ENCODE results near the gene RELA.
"Not testable (repeated sequence)": the region's sequence is repeated elsewhere in the genome, so short reads cannot be mapped to it uniquely, and the experiment has no call there.

Gene RELA

DNA sequence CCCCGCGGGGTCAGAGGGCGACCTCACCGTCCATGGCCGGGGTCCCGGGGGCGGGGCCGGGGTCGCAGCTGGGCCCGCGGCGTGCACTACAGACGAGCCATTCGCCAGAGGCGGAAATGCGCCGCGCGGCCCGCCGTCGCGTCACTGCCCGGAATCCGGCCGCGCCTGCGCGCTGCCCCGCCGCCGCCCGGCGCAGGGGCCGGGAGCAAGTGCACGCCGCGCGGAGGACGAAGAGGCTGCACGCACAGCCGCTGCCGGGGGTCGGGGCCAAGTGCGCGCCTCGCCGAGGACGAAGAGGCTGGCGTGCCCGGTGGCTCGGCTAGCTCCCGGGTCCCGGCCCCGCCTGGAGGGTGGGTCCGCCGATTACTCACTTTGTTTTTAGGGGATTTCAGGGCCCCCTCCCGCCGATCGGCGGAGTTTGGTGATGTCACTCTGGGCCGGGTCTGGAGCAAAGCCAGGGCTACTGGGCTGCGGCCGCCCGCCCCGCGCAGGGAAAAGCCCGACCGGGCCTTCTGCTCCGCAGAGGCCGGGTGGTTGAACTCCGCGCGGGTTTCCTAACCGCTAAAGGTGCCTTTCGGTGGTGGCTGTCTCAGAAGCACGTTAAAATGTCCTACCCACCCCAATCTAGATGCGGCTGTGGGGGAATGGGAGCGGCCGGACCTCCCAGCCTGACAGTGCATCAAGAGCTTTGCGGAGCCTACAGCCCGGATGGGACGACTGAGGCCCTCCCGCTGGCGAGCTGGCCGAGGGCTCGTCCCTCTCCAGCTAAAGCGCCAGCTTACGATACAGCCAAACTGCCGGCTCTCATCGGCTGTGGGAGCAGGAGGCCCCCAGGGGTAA, at the start of gene RELA:
Gene RELA (minus strand): TSS at position 118 of the 840 bp plus-strand sequence. CDS start 84 bp downstream, at position 34.
- DNase-seq (ENCODE audit: low read depth, low spot score), result peak; percentile 96
- peak within 1 kb of the TSS; percentile 72 for H3K4me3 ChIP-seq (ENCODE audit: low read depth, low read length)
- in situ Hi-C loops (cut with HindIII; ENCODE audit: low sequenced_read_pairs), result no loop called here

GRCh38 chr11:65711785-65712632, 49.3 kb upstream of the RELA start, which contains the start of gene KAT5:
Gene KAT5 (plus strand): TSS chr11:65712252. CDS start chr11:65712268, 16 bp downstream.
- peak within 1 kb of the TSS; percentile 83 for H3K4me3 ChIP-seq (ENCODE audit: low read depth, low read length)
- in situ Hi-C loops (cut with HindIII; ENCODE audit: low sequenced_read_pairs), result no loop called here
- peak; percentile 99 for DNase-seq (ENCODE audit: low read depth, low spot score)
- TF ChIP-seq CTCF (IDR thresholded peaks at IDR 0.05; ENCODE audit: low read depth, low read length), result peak; percentile 98

More for the DNA sequence above, at the start of gene RELA:
- no peak for TF ChIP-seq CTCF (IDR thresholded peaks at IDR 0.05; ENCODE audit: low read depth, low read length)

DNA sequence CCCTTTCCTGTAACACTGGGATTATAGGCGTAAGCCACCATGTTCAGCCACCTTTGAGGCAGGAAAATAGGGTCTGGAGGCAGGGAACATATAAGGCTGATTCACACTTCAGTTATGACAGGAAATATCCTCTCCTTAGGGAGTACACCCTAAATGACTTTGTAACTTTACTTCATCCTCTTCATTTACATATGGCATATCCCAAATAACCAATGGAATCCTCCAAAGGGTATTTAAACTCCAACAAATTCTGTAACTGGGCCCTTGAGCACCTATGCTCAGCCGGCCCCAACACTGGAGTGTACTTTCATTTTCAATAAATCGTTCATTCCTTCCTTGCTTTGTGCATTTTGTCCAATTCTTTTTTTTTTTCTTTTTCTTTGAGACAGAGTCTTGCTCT, 47.7 kb upstream of the RELA start:
- H3K4me3 ChIP-seq (ENCODE audit: low read depth, low read length), result no peak overlapping the region
- in situ Hi-C loops (cut with HindIII; ENCODE audit: low sequenced_read_pairs), result no loop called here
- no peak for DNase-seq (ENCODE audit: low read depth, low spot score)
- no peak for TF ChIP-seq CTCF (IDR thresholded peaks at IDR 0.05; ENCODE audit: low read depth, low read length)

DNA sequence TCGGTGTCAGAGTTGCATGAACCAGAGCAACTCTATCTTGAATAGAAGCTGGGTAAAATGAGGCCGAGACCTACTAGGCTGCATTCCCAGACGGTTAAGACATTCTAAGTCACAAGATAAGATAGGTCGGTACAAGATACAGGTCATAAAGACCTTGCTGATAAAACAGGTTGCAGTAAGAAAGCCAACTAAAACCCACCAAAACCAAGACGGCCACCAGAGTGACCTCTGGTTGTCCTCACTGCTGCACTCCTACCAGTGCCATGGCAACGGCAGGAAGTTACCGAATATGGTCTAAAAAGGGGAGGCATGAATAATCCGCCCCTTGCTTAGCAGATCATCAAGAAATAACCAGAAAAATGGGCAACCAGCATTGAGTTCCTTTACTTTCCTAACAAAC, 46.9 kb upstream of the RELA start:
- in situ Hi-C loops (cut with HindIII; ENCODE audit: low sequenced_read_pairs), result no loop called here
- no peak for DNase-seq (ENCODE audit: low read depth, low spot score)
- H3K4me3 ChIP-seq (ENCODE audit: low read depth, low read length), result no peak overlapping the region
- TF ChIP-seq CTCF (IDR thresholded peaks at IDR 0.05; ENCODE audit: low read depth, low read length), result no peak

- TF ChIP-seq CTCF (IDR thresholded peaks at IDR 0.05; ENCODE audit: low read depth, low read length), result no peak
- no peak overlapping the region for H3K4me3 ChIP-seq (ENCODE audit: low read depth, low read length)
- in situ Hi-C loops (cut with HindIII; ENCODE audit: low sequenced_read_pairs), result no loop called here
- no peak for DNase-seq (ENCODE audit: low read depth, low spot score)
These were observed 45.7 kb upstream of the RELA start for GRCh38 chr11:65708451-65708850.

GRCh38 chr11:65707002-65707401, 44.3 kb upstream of the RELA start:
- H3K4me3 ChIP-seq (ENCODE audit: low read depth, low read length); DNase-seq (ENCODE audit: low read depth, low spot score); in situ Hi-C loops (cut with HindIII; ENCODE audit: low sequenced_read_pairs): not testable (repeated sequence)
